Neural progenitor cell (in vitro differentiated cells): Measurements from ENCODE around the gene DDIT3. TPM values are rescaled to one million over a fixed set of nuclear protein-coding genes. Genes with fewer than 3 reads are reported as not detected.

Experiments used
- DNase-seq: peaks from one replicate; pipeline ENCODE4 v3.0.0-alpha.2; 2016; ENCODE audit warnings: low spot score
- H2AFZ ChIP-seq: fragments of 200-600 bp; sonication (generic); replicated peaks from 2 replicates; pipeline ENCODE4 v1.6.1; 2016; ENCODE audit warnings: antibody characterized with exemption
- H3F3A ChIP-seq: fragments of 200-600 bp; sonication (generic); 2 replicates; pipeline ENCODE4 v1.6.1; 2016; ENCODE audit warnings: antibody characterized with exemption, low read depth
- H3K27ac ChIP-seq: fragments of 200-600 bp; sonication (generic); 2 replicates; pipeline ENCODE4 v1.5.1; 2016; ENCODE audit warnings: mild to moderate bottlenecking
- H3K27me3 ChIP-seq: fragments of 200-600 bp; sonication (generic); 2 replicates; pipeline ENCODE4 v1.6.1; 2016; ENCODE audit warnings: mild to moderate bottlenecking, moderate library complexity
- H3K36me3 ChIP-seq: fragments of 200-600 bp; sonication (generic); 2 replicates; pipeline ENCODE4 v1.5.1; 2016
- H3K4me1 ChIP-seq: fragments of 200-600 bp; sonication (generic); 2 replicates; pipeline ENCODE4 v1.6.1; 2016; ENCODE audit warnings: mixed run types
- H3K4me2 ChIP-seq: fragments of 200-600 bp; sonication (generic); 2 replicates; pipeline ENCODE4 v1.6.1; 2016
- H3K4me3 ChIP-seq: fragments of 200-600 bp; sonication (generic); 2 replicates; pipeline ENCODE4 v1.5.1; 2016
- H3K79me2 ChIP-seq: fragments of 200-600 bp; sonication (generic); 2 replicates; pipeline ENCODE4 v1.6.1; 2016; ENCODE audit warnings: low read depth
- H3K9ac ChIP-seq: fragments of 200-600 bp; sonication (generic); 2 replicates; pipeline ENCODE4 v1.6.1; 2016
- H3K9me3 ChIP-seq: fragments of 200-600 bp; sonication (generic); 2 replicates; pipeline ENCODE4 v1.5.1; 2016; ENCODE audit warnings: low read depth
- H4K20me1 ChIP-seq: fragments of 200-600 bp; sonication (generic); 2 replicates; pipeline ENCODE4 v1.6.1; 2016; ENCODE audit warnings: low read depth
- H3K27ac Mint-ChIP-seq: 3 replicates; pipeline ENCODE4 v1.8.0; 2021; ENCODE audit warnings: mixed read lengths
- H3K27me3 Mint-ChIP-seq: 2 replicates; pipeline ENCODE4 v1.8.0; 2022; ENCODE audit warnings: low read depth, mild to moderate bottlenecking, inconsistent platforms, moderate library complexity, mixed read lengths; ENCODE audit not compliant: insufficient read depth
- H3K36me3 Mint-ChIP-seq: 3 replicates; pipeline ENCODE4 v1.8.0; 2021; ENCODE audit warnings: mixed read lengths
- H3K4me1 Mint-ChIP-seq: 3 replicates; pipeline ENCODE4 v1.8.0; 2021; ENCODE audit warnings: mixed read lengths
- H3K4me3 Mint-ChIP-seq: 3 replicates; pipeline ENCODE4 v1.8.0; 2021; ENCODE audit warnings: mild to moderate bottlenecking, moderate library complexity, mixed read lengths
- H3K9me3 Mint-ChIP-seq: 3 replicates; pipeline ENCODE4 v1.8.0; 2020; ENCODE audit warnings: mixed read lengths
- EZH2 ChIP-seq: fragments of 200-600 bp; sonication (generic); IDR thresholded peaks from 2 replicates; pipeline ENCODE4 v1.6.1; 2017; ENCODE audit warnings: antibody characterized with exemption, mild to moderate bottlenecking, moderate library complexity
- EZH2phosphoT487 ChIP-seq: fragments of 200-600 bp; sonication (generic); IDR thresholded peaks from 2 replicates; pipeline ENCODE4 v1.6.1; 2017; ENCODE audit warnings: antibody characterized with exemption
- total RNA-seq: library from RNA; depleted of rRNA; stranded (reverse); fragments of >200 nt; gene quantifications from 2 replicates; pipeline ENCODE4 v1.2.3, GENCODE V29; 2015; ENCODE audit warnings: low replicate concordance
- TF ChIP-seq, protein P1 (sequence below): fragments of 200-600 bp; sonication (generic); IDR thresholded peaks from 2 replicates; pipeline ENCODE4 v1.5.1; 2017; ENCODE audit warnings: antibody characterized with exemption, mild to moderate bottlenecking

The DDIT3 gene
- total RNA-seq, 1 donor from 2014 or later, result 2.3 TPM

DNA sequence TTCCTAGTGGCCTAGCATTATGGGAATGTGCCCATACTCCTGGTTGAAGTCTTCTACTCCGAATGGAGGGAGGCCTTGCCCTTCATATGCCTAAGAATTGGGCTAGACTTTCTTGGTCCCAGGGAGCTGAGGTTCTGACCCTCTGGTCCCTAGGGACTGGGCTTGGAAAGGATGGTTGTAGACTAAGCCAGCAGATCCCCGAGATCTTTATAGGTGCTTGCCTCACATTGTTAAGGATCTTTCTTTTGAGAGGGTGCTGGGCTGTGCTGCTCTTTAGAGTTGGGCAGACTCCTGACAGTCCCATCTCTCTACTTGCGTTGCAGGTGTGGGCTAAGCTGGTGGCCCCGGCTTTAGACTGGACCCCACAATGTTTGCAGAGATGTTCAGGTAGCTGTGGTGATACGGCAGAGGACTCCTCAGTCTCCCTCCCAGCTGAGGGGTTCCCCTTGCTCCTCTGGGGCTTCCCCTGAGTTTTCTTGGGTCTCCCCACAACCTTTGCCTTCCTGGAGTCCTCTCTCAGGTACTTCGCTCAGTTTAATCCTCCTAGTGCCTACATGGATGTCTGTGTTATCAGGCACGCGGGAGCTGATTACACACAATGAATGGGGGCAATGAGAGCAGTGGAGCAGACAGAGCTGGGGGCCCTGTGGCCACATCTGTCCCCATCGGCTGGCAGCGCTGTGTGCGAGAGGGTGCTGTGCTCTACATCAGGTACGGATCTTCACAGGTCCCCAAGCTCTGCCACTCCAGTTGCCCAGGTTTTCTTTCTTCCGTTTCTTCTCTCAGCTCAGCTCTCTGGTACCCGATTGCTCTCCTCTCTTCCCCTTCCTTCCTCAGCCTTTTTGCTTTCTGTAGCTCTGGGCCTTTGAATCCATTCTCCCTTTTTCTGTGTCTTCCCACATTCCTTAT, 3.6 kb upstream of the DDIT3 start:
- Histone ChIP-seq H3K4me1 (peaks cover 31% of the 10 kb centered on the region), H3K36me3 (no peaks in the 10 kb centered on the region), H3K27me3 (no peaks in the 10 kb centered on the region), H3K4me3 (peak overlapping the region; percentile 87), H3K9ac (peak overlapping the region; percentile 73), H3K27ac (no peak overlapping the region), H3K4me2 (peak overlapping the region; percentile 80), H2AFZ (no peak overlapping the region), H3K79me2 (peaks cover 15% of the 10 kb centered on the region), H4K20me1 (peaks cover 41% of the 10 kb centered on the region), H3F3A (peaks cover 55% of the 10 kb centered on the region), H3K9me3 (no peaks in the 10 kb centered on the region)
- DNase-seq, result no peak
- Mint-ChIP-seq H3K27me3 (peaks cover 13% of the 10 kb centered on the region), H3K36me3 (peaks cover 12% of the 10 kb centered on the region), H3K27ac (peak overlapping the region; percentile 95), H3K9me3 (no peaks in the 10 kb centered on the region), H3K4me3 (peak overlapping the region; percentile 98), H3K4me1 (peaks cover 49% of the 10 kb centered on the region)
- no peak for TF ChIP-seq EZH2
- no peak for TF ChIP-seq EZH2phosphoT487
- TF ChIP-seq, protein P1, sequence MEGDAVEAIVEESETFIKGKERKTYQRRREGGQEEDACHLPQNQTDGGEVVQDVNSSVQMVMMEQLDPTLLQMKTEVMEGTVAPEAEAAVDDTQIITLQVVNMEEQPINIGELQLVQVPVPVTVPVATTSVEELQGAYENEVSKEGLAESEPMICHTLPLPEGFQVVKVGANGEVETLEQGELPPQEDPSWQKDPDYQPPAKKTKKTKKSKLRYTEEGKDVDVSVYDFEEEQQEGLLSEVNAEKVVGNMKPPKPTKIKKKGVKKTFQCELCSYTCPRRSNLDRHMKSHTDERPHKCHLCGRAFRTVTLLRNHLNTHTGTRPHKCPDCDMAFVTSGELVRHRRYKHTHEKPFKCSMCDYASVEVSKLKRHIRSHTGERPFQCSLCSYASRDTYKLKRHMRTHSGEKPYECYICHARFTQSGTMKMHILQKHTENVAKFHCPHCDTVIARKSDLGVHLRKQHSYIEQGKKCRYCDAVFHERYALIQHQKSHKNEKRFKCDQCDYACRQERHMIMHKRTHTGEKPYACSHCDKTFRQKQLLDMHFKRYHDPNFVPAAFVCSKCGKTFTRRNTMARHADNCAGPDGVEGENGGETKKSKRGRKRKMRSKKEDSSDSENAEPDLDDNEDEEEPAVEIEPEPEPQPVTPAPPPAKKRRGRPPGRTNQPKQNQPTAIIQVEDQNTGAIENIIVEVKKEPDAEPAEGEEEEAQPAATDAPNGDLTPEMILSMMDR, result no peak

DNA sequence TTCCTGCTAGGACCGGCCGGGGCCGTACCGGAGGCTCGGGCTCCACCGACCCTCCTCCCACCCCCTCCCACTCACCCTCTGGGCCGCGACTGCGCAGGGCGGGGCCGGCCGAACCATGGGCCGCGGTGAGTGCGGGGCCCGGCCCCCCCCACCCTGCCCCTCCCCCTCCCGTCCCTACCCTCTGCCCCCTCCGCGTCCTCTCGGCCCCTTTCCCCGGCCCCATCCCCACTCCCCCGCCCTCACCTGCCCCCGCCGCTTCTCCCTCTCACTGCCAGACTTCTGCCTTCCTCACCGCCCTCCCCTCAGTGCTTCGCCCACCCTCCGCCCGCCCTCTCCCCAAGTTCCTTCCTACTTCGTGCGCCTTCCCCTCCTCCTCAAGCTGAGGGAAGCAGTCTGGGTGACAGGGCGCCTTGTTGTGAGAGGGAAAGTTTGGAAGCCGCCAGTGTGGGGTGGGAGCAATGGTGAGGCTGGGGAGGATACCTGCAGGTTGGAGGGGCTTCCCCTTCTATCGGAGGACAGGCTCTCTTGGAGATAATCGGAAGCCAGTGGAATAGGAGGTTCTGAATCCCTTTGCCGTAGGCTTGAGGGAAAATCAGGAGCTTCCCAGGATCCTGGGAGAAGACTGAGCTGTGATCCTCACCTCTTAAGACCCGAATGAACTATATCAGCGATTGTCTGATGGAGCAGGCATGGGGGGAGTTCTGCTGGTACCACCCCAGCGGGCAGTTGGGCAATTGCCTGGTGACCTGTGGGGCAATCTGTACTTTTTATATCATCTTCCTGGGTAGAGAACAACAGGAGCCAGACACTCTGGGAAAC, 2.8 kb upstream of the DDIT3 start:
- Histone ChIP-seq H3K27ac (peak overlapping the region; percentile 71), H3K27me3 (no peaks in the 10 kb centered on the region), H3K9me3 (no peaks in the 10 kb centered on the region), H3K4me1 (peaks cover 33% of the 10 kb centered on the region), H4K20me1 (peaks cover 50% of the 10 kb centered on the region), H3K4me2 (peak overlapping the region; percentile 80), H2AFZ (no peak overlapping the region), H3K79me2 (peaks cover 23% of the 10 kb centered on the region), H3K9ac (peak overlapping the region; percentile 73), H3K36me3 (no peaks in the 10 kb centered on the region), H3K4me3 (peak overlapping the region; percentile 87), H3F3A (peaks cover 64% of the 10 kb centered on the region)
- Mint-ChIP-seq H3K4me3 (peak overlapping the region; percentile 98), H3K36me3 (peaks cover 14% of the 10 kb centered on the region), H3K4me1 (peaks cover 56% of the 10 kb centered on the region), H3K27me3 (peaks cover 15% of the 10 kb centered on the region), H3K9me3 (no peaks in the 10 kb centered on the region), H3K27ac (peak overlapping the region; percentile 95)
- DNase-seq, result no peak
- TF ChIP-seq EZH2phosphoT487, result no peak
- TF ChIP-seq, protein P1, result no peak

DNA sequence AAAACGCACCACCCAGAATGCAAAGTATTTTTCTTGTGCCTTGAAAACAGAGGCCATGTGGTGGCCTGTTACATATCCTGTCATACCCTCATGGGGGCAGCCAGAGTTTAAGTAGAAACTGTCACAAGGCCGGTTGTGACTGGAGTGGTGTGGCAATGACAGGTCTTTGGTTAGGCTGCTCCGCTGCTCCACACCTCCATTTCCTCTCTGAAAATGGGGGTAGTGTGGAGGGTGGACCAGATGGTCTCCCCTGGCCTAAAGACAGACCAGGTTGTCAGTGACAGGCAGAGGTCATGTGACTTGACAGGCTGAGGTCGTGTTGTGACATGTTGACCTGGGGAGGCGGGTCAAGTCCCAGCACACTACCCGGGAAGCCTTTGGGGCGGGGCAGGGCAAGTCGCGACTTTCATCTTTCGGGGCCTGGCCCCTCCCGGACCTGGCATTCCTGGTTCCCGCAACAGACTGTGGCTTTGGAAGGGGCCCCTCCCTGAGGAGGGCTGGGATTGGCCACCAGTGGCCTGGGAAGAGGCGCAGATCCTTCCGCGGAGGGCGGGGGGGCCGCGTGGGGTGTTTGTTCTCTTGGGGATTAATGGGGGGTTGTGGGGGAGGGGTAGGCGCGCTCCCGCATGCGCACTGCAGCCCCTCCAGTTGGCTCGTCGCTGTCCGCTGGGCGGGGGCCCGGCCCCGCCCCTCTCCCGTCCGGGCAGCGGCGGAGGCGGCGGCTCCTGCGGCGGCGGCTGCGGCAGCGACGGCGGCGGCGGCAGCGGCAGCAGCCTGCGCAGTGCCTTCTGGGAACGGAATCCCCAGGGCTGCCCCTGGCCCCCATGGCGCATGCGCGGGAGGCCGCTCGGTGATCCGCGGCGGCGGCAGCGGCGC, 1.9 kb upstream of the DDIT3 start, which contains the start of gene MBD6:
Gene MBD6 (plus strand): TSS at position 814 of the 876 bp plus-strand sequence. CDS start 1,480 bp downstream, outside the sequence.
- Mint-ChIP-seq H3K36me3 (peaks cover 15% of the 10 kb centered on the region), H3K27me3 (peaks cover 15% of the 10 kb centered on the region), H3K9me3 (no peaks in the 10 kb centered on the region), H3K4me1 (peaks cover 55% of the 10 kb centered on the region), H3K4me3 (peak within 1 kb of the TSS; percentile 98), H3K27ac (peak within 1 kb of the TSS; percentile 95)
- peak; percentile 98 for DNase-seq
- Histone ChIP-seq H3F3A (peaks cover 60% of the 10 kb centered on the region), H3K4me1 (peaks cover 33% of the 10 kb centered on the region), H3K9ac (peak within 1 kb of the TSS; percentile 73), H3K27ac (peak within 1 kb of the TSS; percentile 73), H3K36me3 (no peaks in the 10 kb centered on the region), H4K20me1 (peaks cover 53% of the 10 kb centered on the region), H3K27me3 (no peaks in the 10 kb centered on the region), H3K4me3 (peak within 1 kb of the TSS; percentile 87), H2AFZ (peak within 1 kb of the TSS; percentile 63), H3K79me2 (peaks cover 24% of the 10 kb centered on the region), H3K9me3 (no peaks in the 10 kb centered on the region), H3K4me2 (peak within 1 kb of the TSS; percentile 80)
- no peak for TF ChIP-seq EZH2
- TF ChIP-seq, protein P1, result no peak
- TF ChIP-seq EZH2phosphoT487, result no peak
